ENCODE results near the gene OVOL1. TPM values are rescaled to one million over a fixed set of nuclear protein-coding genes. Genes with fewer than 3 reads are reported as not detected.

Gene OVOL1
- total RNA-seq, 2 donors from 2014 or later, result 3.4 to 5.5 TPM

DNA sequence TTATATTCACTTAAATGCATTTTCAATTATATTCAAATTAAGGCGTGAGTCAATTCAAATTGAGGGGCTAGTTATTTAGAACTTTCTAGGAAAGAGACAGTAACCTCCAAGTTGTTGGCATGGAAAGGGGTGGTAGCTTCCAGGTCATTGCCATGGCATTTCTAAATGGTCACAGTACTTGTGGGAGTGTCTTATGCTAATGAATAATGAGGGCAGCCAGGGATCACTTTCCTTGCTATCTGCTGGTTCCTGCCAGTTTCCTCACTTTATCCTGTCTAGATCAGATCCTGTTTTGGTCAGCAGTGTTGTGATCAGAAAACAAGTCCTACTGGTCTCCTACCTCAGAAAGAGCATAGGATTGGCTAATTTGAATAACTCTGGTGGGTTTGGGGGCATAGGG lies 44.5 kb upstream of the OVOL1 start:
- H3K27ac ChIP-seq (ENCODE audit: low read depth, low read length), result no peak overlapping the region
- no peak overlapping the region for H3K9ac ChIP-seq (ENCODE audit: extremely low read depth, low read length, poor library complexity, severe bottlenecking)
- Mint-ChIP-seq H3K27me3 (ENCODE audit: insufficient read depth) (peaks cover 52% of the 10 kb centered on the region), H3K27ac (no peak overlapping the region), H3K36me3 (ENCODE audit: low read depth) (no peaks in the 10 kb centered on the region), H3K9me3 (peaks cover 17% of the 10 kb centered on the region), H3K4me1 (no peaks in the 10 kb centered on the region), H3K4me3 (no peak overlapping the region)
- TF ChIP-seq, protein P1, sequence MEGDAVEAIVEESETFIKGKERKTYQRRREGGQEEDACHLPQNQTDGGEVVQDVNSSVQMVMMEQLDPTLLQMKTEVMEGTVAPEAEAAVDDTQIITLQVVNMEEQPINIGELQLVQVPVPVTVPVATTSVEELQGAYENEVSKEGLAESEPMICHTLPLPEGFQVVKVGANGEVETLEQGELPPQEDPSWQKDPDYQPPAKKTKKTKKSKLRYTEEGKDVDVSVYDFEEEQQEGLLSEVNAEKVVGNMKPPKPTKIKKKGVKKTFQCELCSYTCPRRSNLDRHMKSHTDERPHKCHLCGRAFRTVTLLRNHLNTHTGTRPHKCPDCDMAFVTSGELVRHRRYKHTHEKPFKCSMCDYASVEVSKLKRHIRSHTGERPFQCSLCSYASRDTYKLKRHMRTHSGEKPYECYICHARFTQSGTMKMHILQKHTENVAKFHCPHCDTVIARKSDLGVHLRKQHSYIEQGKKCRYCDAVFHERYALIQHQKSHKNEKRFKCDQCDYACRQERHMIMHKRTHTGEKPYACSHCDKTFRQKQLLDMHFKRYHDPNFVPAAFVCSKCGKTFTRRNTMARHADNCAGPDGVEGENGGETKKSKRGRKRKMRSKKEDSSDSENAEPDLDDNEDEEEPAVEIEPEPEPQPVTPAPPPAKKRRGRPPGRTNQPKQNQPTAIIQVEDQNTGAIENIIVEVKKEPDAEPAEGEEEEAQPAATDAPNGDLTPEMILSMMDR (conservative IDR thresholded peaks at IDR 0.05), result no peak
- DNase-seq, result no peak
- H3K9me3 ChIP-seq (ENCODE audit: control insufficient read depth, low read length), result no peaks in the 10 kb centered on the region
- no peak overlapping the region for H3K4me3 ChIP-seq (ENCODE audit: low read length)
- WGBS, 2 experiments (ENCODE audit: insufficient coverage in 1 of 2, insufficient read length in 1 of 2), result 84 to 100% methylated on average over 1 of the region's 1 CpG
- peaks cover 9% of the 10 kb centered on the region for H3K27me3 ChIP-seq (ENCODE audit: control insufficient read depth, insufficient read depth, low read length, poor library complexity, severe bottlenecking)
- H3K36me3 ChIP-seq (ENCODE audit: control insufficient read depth, insufficient read depth, low read length), result no peaks in the 10 kb centered on the region
- no peaks in the 10 kb centered on the region for H3K4me1 ChIP-seq (ENCODE audit: control insufficient read depth, insufficient read depth, low read length)

DNA sequence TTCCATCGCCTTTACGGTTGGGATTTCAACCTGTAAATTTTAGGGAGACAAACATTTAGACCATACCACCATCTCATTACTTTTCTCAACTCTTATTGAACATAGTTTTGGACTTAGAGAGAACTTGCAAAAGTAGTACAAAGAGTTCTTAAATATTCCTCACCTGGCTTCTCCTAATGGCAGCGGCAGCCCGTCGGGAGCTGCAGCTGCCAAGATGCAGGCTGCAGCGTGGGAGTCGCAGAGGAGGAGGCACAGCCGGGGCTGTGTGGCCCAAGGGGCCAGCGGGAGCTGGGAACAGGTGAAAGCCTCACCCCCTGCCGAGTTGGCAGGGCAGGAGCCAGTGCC lies 43.2 kb upstream of the OVOL1 start:
- TF ChIP-seq, protein P1 (conservative IDR thresholded peaks at IDR 0.05), result no peak
- Mint-ChIP-seq H3K4me1 (no peaks in the 10 kb centered on the region), H3K4me3 (no peak overlapping the region), H3K9me3 (peaks cover 8% of the 10 kb centered on the region), H3K27me3 (ENCODE audit: insufficient read depth) (peaks cover 53% of the 10 kb centered on the region), H3K36me3 (ENCODE audit: low read depth) (no peaks in the 10 kb centered on the region), H3K27ac (no peak overlapping the region)
- no peak overlapping the region for H3K9ac ChIP-seq (ENCODE audit: extremely low read depth, low read length, poor library complexity, severe bottlenecking)
- peaks cover 22% of the 10 kb centered on the region for H3K27me3 ChIP-seq (ENCODE audit: control insufficient read depth, insufficient read depth, low read length, poor library complexity, severe bottlenecking)
- no peaks in the 10 kb centered on the region for H3K36me3 ChIP-seq (ENCODE audit: control insufficient read depth, insufficient read depth, low read length)
- H3K4me1 ChIP-seq (ENCODE audit: control insufficient read depth, insufficient read depth, low read length), result no peaks in the 10 kb centered on the region
- no peak overlapping the region for H3K4me3 ChIP-seq (ENCODE audit: low read length)
- H3K27ac ChIP-seq (ENCODE audit: low read depth, low read length), result no peak overlapping the region
- 90 to 95% methylated on average over 10 of the region's 10 CpGs for WGBS, 2 experiments (ENCODE audit: insufficient coverage in 1 of 2, insufficient read length in 1 of 2)
- no peak for DNase-seq
- H3K9me3 ChIP-seq (ENCODE audit: control insufficient read depth, low read length), result no peaks in the 10 kb centered on the region

DNA sequence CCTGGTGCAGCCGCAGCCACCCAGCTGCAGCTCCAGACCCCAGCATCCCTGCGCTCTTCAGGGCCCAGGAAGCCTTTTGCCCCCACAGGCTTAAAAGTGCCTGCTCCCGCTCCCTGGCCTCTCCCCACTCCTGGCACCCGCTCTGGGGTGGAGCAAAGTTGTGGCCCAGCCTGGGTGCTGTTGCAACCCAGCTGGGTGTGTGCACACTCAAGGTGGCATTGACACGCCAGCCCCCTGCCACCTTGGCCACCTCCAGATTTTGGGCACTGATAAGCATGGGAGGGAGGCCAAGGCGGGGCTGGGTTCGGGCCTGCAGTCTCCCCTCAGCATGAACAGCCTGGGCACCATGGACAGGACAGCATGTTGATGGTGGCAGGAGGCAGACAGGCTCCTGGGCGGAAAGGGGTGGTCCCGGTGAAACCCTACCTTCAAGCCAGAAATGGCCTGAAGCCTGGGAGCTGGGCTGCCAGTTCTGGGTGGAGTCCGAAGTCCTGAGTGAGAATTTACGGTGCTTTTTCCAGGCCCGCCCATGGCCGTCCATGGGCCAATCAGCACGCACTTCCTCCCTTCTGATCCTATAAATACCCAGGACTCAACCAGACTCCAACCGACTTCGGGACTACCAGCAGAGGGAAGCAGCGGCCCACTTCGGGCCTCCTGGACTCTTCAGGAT lies 42.7 kb upstream of the OVOL1 start:
- 83 to 89% methylated on average over 15 to 18 of the region's 18 CpGs for WGBS, 2 experiments (ENCODE audit: insufficient coverage in 1 of 2, insufficient read length in 1 of 2)
- peaks cover 11% of the 10 kb centered on the region for H3K9me3 Mint-ChIP-seq
- H3K27me3 Mint-ChIP-seq (ENCODE audit: insufficient read depth), result peaks cover 58% of the 10 kb centered on the region
- no peak overlapping the region for H3K27ac ChIP-seq (ENCODE audit: low read depth, low read length)
- H3K36me3 ChIP-seq (ENCODE audit: control insufficient read depth, insufficient read depth, low read length), result no peaks in the 10 kb centered on the region
- H3K4me1 Mint-ChIP-seq, result no peaks in the 10 kb centered on the region
- TF ChIP-seq, protein P1 (conservative IDR thresholded peaks at IDR 0.05), result peak; percentile 65
- no peak overlapping the region for H3K4me3 ChIP-seq (ENCODE audit: low read length)
- H3K9me3 ChIP-seq (ENCODE audit: control insufficient read depth, low read length), result no peaks in the 10 kb centered on the region
- no peak overlapping the region for H3K27ac Mint-ChIP-seq
- H3K9ac ChIP-seq (ENCODE audit: extremely low read depth, low read length, poor library complexity, severe bottlenecking), result no peak overlapping the region
- peaks cover 27% of the 10 kb centered on the region for H3K27me3 ChIP-seq (ENCODE audit: control insufficient read depth, insufficient read depth, low read length, poor library complexity, severe bottlenecking)
- DNase-seq, result peak; percentile 82
- no peak overlapping the region for H3K4me3 Mint-ChIP-seq
- no peaks in the 10 kb centered on the region for H3K4me1 ChIP-seq (ENCODE audit: control insufficient read depth, insufficient read depth, low read length)
- no peaks in the 10 kb centered on the region for H3K36me3 Mint-ChIP-seq (ENCODE audit: low read depth)

Measured in endodermal cell (in vitro differentiated cells).